ENCODE measurements around the gene POM121.
"Not testable (repeated sequence)": the region's sequence is repeated elsewhere in the genome, so short reads cannot be mapped to it uniquely, and the experiment has no call there.

POM121 gene

GRCh38 chr7:72974781-72975180 is 49.9 kb downstream of the POM121 start:
- H3K36me3 ChIP-seq (ENCODE audit: insufficient read depth, low read depth, low read length); H3K4me1 ChIP-seq (ENCODE audit: insufficient read depth, low read length); H3K9ac ChIP-seq (ENCODE audit: low read depth, low read length); H3K27me3 ChIP-seq (ENCODE audit: insufficient read depth, low read length); H3K4me3 ChIP-seq (ENCODE audit: low read length); H3K27ac ChIP-seq (ENCODE audit: low read length); H3K9me3 ChIP-seq (ENCODE audit: insufficient read depth, low read depth, low read length): not testable (repeated sequence)

- not testable (repeated sequence) for H3K36me3 ChIP-seq (ENCODE audit: insufficient read depth, low read depth, low read length); H3K27me3 ChIP-seq (ENCODE audit: insufficient read depth, low read length); H3K4me3 ChIP-seq (ENCODE audit: low read length); H3K27ac ChIP-seq (ENCODE audit: low read length); H3K4me1 ChIP-seq (ENCODE audit: insufficient read depth, low read length); H3K9me3 ChIP-seq (ENCODE audit: insufficient read depth, low read depth, low read length); H3K9ac ChIP-seq (ENCODE audit: low read depth, low read length)
Observed at GRCh38 chr7:72975656-72976286, 50.9 kb downstream of the POM121 start.

GRCh38 chr7:72976434-72976833 is 51.5 kb downstream of the POM121 start:
- H3K9me3 ChIP-seq (ENCODE audit: insufficient read depth, low read depth, low read length); H3K27me3 ChIP-seq (ENCODE audit: insufficient read depth, low read length); H3K4me3 ChIP-seq (ENCODE audit: low read length); H3K9ac ChIP-seq (ENCODE audit: low read depth, low read length); H3K4me1 ChIP-seq (ENCODE audit: insufficient read depth, low read length); H3K36me3 ChIP-seq (ENCODE audit: insufficient read depth, low read depth, low read length); H3K27ac ChIP-seq (ENCODE audit: low read length): not testable (repeated sequence)

GRCh38 chr7:72980382-72980781 is 55.5 kb downstream of the POM121 start:
- not testable (repeated sequence) for H3K27me3 ChIP-seq (ENCODE audit: insufficient read depth, low read length); H3K9ac ChIP-seq (ENCODE audit: low read depth, low read length); H3K4me3 ChIP-seq (ENCODE audit: low read length); H3K27ac ChIP-seq (ENCODE audit: low read length); H3K36me3 ChIP-seq (ENCODE audit: insufficient read depth, low read depth, low read length); H3K9me3 ChIP-seq (ENCODE audit: insufficient read depth, low read depth, low read length); H3K4me1 ChIP-seq (ENCODE audit: insufficient read depth, low read length)

GRCh38 chr7:72982084-72982483 is 57.2 kb downstream of the POM121 start:
- not testable (repeated sequence) for H3K36me3 ChIP-seq (ENCODE audit: insufficient read depth, low read depth, low read length); H3K27ac ChIP-seq (ENCODE audit: low read length); H3K27me3 ChIP-seq (ENCODE audit: insufficient read depth, low read length); H3K4me1 ChIP-seq (ENCODE audit: insufficient read depth, low read length); H3K4me3 ChIP-seq (ENCODE audit: low read length); H3K9me3 ChIP-seq (ENCODE audit: insufficient read depth, low read depth, low read length); H3K9ac ChIP-seq (ENCODE audit: low read depth, low read length)

- H3K9ac ChIP-seq (ENCODE audit: low read depth, low read length); H3K4me3 ChIP-seq (ENCODE audit: low read length); H3K36me3 ChIP-seq (ENCODE audit: insufficient read depth, low read depth, low read length): not testable (repeated sequence)
Observed at GRCh38 chr7:72990146-72990913, 65.4 kb downstream of the POM121 start.

GRCh38 chr7:72995484-72995883 is 70.6 kb downstream of the POM121 start:
- not testable (repeated sequence) for H3K36me3 ChIP-seq (ENCODE audit: insufficient read depth, low read depth, low read length); H3K27ac ChIP-seq (ENCODE audit: low read length); H3K27me3 ChIP-seq (ENCODE audit: insufficient read depth, low read length); H3K9ac ChIP-seq (ENCODE audit: low read depth, low read length); H3K4me3 ChIP-seq (ENCODE audit: low read length); H3K9me3 ChIP-seq (ENCODE audit: insufficient read depth, low read depth, low read length); H3K4me1 ChIP-seq (ENCODE audit: insufficient read depth, low read length)

More at GRCh38 chr7:72990146-72990913, 65.4 kb downstream of the POM121 start:
- H3K9me3 ChIP-seq (ENCODE audit: insufficient read depth, low read depth, low read length); H3K4me1 ChIP-seq (ENCODE audit: insufficient read depth, low read length); H3K27me3 ChIP-seq (ENCODE audit: insufficient read depth, low read length); H3K27ac ChIP-seq (ENCODE audit: low read length): not testable (repeated sequence)

GRCh38 chr7:72997447-72997846 is 72.6 kb downstream of the POM121 start:
- not testable (repeated sequence) for H3K9ac ChIP-seq (ENCODE audit: low read depth, low read length); H3K4me1 ChIP-seq (ENCODE audit: insufficient read depth, low read length); H3K27me3 ChIP-seq (ENCODE audit: insufficient read depth, low read length); H3K4me3 ChIP-seq (ENCODE audit: low read length); H3K27ac ChIP-seq (ENCODE audit: low read length); H3K9me3 ChIP-seq (ENCODE audit: insufficient read depth, low read depth, low read length); H3K36me3 ChIP-seq (ENCODE audit: insufficient read depth, low read depth, low read length)

GRCh38 chr7:72997887-72998468 is 73.1 kb downstream of the POM121 start:
- not testable (repeated sequence) for H3K9ac ChIP-seq (ENCODE audit: low read depth, low read length); H3K27me3 ChIP-seq (ENCODE audit: insufficient read depth, low read length); H3K4me3 ChIP-seq (ENCODE audit: low read length); H3K27ac ChIP-seq (ENCODE audit: low read length); H3K9me3 ChIP-seq (ENCODE audit: insufficient read depth, low read depth, low read length); H3K36me3 ChIP-seq (ENCODE audit: insufficient read depth, low read depth, low read length); H3K4me1 ChIP-seq (ENCODE audit: insufficient read depth, low read length)
